HG03460 (cell line): ENCODE measurements around the gene FAM237A.

ENCODE experiments used
- ATAC-seq: cut with Tn5 transposase; IDR thresholded peaks from one replicate; pipeline ENCODE4 v1.9.1; 2021; ENCODE audit not compliant: unreplicated experiment

Gene FAM237A

DNA sequence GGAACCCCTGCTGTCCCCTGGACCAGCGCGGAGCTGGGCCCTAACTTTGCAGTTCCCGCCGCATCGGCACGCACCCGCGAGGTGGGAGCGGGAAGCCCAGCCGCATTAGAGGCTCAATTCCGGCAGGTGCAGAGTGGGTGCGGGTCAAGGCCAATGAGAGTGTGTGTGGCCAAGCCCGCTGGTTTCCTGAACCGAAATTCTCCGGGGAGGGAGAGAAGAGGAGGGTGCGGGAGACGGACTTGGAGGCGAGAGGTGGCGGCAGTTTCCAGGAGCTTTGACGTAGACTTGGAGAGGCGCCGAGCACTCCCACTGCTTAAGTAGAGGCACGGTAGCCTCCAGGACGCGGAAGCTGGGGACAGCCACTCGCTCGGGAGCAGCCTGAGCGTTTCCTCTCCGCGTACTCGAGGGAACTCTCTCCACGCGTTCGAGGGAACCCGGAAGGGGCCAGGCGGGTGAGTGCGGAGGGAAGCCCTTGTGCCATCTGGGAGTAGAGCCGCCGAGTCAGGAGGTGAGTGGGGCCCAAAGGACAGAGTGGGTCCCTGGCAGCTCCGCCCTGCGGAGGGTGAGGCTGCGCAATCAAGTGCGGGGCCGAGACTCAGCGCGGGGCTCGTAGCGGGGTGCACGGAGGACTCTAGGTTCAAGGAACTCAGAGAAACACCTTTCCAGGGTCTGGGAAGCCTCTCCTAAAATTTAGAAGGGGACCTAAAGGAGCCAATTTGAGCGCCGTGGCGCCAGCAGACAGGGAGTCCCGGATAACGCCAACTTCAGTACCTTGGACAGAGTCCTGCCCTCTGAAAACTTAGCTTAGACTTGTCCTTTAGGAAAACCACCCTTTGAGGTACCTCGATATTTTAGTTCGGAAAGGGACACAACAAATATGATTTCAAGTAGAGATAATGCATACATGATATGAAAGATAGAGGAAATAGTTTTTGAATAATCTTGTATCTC lies at the start of gene FAM237A:
TSS of gene FAM237A (plus strand) at position 413 of the 951 bp plus-strand sequence. CDS start 1,750 bp downstream, outside the sequence.
- ATAC-seq, result no peak

DNA sequence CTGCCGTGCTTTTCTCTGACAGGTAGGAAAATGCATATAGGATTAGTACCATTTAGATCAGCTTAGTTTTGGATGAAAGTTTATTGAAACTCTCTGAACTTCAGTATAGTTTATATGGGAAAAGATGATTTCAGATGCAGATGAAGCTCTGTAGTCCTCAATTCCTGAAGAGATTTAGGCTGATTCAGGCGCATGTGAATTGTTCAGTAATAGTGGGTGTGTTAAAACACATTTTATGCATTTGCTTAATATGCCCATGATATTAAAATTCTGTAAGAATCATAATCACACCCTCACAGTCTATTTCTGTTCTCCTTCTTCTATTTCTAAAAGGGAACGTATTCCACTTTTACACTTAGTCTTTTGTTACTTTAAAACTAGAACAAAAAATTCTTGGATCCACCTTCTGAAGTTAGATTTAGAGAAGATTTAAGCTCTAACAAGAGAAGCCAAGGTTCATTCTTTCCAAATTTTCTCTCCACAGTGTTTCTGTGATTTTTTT lies 44.5 kb upstream of the FAM237A start:
- no peak for ATAC-seq

DNA sequence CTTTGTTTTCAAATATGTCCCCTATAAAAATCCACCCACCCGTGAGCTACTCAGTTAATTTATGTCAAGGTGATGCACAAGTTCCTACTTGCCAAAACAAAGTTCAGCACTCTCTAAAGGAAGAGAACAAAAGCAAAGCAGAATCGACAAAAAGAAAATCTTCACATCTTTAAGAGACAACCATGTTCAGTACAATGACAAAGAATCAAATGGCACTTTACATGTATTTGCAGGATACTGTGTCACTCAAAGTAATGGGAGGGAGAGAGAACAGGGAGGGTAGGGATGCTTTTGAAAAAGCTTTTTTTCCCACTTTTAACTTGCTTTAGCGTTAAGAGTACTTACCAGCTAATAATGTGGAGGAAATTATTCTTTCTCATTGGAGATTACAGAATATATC lies 39.0 kb upstream of the FAM237A start:
- no peak for ATAC-seq

DNA sequence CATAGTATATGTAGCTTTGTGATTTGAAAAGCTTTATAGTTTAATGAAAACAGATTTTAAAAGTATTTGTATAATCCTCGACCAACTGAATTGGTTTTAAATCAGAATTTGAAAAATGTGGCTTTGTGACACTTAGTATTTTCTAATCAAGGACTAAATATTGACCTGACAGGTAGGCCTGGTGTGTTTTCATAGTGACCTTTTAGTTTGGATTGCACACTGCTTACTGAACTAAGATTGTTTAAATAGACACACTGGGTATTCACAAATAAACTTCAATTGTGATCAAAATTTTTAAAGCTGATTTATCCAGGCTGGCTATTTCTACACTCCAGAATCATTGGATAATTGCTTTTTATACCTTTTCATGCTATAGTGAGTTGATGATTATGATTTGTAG lies 31.8 kb upstream of the FAM237A start:
- no peak for ATAC-seq

DNA sequence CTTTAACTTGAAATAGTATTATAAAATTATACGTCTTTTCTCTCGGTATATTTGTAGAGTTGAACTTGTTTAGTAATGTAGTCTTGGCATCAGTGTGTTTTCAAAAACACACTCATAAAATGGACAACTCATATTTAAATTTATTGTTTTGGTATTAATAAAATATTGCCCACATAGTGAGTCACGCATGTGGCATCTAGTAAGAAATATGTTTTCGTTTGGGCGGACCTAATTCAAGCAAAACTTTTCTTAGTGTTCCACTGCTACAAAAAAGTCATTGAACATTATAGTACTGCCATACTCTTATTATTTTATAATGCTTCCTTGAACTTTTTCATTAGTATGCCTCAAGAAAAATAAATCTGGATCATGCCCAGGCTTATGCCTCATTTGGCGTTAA lies 31.1 kb upstream of the FAM237A start:
- ATAC-seq, result no peak

DNA sequence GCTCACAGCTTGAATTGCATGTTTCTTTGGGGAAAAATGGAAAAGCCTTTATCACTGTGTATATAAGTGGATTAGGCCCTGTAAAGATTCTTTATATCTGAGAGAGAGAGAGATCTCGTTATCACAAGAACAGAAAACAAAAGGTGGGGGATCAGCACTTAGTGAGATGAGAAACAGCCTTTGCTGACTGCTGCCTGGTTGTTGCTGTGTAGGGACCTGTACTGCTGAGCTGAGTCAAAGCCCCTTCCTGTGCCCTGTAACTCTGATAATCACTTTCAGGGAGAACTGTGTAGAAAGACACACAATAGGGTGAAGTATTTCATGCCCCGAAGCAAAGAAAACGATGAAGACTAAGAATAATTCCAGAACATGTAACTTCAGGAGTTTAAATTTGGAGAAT lies 30.6 kb upstream of the FAM237A start:
- ATAC-seq, result no peak

DNA sequence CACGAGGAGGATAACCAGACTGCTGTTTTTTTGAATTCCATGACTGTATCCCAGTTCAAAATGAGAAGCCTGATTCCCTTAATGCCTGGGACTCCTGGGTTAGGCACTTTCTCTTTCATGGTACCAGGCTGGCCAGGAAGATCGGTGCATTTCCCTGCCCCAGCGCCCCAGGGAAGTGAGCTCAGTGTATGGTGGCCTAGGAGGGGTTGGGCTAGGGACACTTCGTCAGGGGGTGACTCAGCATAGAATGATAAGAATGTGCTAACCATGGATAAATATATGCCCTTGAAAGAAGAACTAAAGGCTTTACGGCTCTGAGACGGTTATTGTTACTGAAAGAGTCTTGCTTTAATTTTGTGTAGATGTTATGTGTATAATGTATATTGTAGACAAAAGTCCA lies 27.5 kb upstream of the FAM237A start:
- no peak for ATAC-seq

DNA sequence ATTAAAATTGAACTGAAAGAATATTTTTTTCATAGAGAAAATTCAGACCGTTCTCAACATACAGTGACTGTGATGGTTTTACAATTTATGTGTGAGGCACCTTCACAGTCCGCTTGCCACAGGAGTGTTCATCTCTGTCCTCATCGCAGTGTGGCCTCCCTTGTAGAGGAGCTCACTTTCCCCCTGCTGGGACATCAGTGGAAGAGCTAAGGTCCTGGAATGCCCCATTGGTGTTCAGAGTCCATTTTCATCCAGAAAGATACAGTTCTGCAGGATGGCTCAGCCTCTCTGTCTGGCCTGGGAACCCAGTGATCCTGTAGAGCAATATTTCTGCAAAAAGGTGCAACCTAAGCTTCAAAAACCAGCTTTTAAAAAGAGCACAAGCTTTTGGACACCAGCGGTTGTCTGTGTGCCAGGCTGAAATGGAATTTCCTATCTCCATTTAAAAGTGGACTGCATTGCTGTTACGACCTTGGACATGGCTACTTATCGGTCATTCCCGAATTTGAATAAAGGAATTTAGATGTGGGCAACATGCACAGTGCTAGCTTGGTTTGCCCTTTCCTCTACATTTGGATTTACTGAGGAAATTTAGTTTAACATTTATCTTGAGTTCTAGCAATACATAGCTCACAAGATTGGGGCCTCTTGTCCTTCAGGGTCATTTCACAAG lies 26.7 kb upstream of the FAM237A start:
- ATAC-seq, result no peak

DNA sequence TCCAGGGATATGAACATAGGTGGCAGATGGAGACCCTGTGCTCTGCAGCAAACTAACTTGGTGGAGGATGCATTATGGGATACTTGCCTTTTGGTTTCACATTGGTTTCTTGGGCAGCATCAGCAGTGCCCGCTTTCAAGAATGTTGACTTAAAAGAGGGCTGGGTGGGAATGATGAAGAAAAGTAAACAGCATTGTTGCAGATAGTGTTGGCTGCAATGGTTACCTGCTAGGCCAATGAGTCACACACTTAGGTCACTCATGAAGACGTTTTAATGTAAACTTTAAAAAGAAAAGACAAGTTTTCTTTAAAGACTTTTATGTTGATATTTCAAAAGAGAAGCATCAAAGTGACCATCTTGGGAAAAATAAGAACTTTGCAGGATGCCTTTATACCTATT lies 26.1 kb upstream of the FAM237A start:
- no peak for ATAC-seq

DNA sequence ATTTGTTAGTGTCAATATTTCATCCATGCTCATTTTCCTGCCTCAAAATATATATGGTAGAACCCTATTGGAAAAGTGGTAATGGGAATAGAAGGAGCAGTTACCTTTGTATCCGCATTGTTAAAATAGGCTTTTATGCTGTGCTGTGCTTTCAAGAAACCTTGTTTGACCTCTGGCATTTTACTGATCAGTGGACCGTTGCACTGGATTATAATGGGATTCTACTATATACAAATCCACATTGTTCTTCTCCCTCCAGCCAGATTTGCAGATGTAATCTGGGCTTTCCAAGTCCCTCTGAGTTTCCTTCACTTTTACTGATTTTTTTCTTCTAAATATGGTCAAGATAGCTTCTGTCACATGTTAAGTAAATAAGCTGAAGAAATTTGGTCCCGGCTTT lies 23.3 kb upstream of the FAM237A start:
- no peak for ATAC-seq

DNA sequence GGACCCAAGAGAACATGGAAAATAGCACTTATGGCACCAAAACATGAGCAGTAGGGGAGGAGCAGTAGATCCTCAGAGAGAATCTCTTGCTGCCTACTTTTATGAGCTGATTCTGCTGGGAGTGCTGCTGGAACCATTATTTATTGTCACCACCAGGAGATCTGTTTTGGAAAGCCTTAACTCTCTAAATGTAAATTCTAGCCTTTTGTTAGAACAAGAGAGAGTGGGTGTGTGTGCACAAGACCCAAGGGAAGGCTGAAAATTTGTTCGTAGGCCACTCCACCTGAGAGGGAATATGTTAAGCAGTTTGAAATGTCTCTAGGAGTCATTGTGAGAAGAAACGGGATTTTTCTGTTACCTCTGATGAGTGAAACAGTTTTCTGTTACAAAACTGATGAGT lies 16.2 kb upstream of the FAM237A start:
- ATAC-seq, result no peak

DNA sequence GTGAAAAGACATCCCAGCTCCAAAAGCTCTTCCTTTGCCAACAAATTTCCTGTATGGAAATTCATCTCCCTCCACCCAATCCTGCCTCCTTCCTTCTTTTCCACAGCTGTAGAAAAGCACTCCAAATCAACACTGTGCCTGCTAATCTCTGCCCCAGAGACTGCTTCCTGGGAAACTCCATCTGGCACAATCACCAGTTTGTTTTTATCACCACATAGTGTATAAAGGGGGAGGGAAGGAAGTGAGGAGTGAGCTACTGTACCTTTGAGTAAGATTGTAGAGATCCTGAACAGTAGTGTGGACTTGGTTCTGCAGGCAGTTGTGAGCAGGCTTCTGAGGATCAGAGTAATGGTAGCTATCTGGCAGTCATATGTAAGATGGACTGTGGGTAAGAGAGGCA lies 14.7 kb upstream of the FAM237A start:
- no peak for ATAC-seq

DNA sequence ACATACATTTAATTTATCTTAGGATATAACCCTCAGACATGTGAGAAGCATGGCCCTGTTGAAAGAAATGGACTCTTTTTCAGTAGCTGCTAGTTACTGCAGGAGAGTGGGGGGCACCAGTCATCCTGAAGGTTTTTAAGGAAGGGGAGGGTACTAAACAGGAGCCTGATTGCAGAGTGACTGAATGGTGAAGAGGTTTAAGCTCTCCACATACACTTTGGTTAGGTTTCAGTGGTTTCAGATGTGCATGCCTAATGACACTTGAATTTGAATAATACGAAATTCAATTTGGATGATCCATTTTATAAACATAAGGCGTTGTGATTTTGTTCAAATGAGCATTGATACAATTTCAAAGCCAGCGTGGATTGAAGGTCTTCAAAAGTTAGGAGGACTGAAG lies 10.9 kb upstream of the FAM237A start:
- ATAC-seq, result no peak

DNA sequence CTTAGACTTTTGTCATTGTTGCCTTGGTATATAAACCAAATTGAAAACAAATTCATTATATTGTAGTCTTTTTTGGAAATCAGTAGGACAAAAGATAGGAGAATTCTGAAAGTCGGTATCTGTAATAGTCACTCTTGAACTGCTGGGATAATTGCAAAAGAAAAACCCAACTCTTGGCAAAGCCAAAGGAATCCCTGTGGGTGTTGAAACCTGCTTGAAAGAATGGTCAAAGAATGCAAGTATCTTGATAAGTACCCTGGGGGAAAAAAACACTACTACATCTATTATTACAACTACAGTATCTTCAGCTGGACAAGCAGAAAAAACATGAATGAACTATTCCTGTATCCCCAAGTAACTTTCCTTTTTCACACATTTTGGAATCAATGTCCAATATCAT lies 7.3 kb upstream of the FAM237A start:
- ATAC-seq, result no peak

DNA sequence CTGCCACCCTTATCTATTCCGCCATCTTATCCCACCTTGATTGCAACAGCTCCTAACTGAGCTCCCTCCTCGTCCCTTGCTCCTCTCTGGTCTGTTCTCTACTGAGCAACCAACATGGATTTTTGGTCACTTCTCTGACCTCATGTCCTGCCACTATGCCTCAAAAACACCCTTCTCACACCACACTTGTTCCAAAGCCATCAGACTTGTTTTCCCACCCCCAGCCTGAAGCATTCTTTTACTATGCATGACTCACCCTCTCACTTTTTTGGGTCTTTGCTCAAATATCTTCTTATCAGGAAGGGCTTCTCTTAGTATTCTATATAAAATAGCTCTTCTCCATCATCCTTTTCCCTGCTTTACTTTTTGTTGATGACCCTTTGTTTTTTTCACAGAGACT lies 2.7 kb upstream of the FAM237A start:
- ATAC-seq, result no peak

DNA sequence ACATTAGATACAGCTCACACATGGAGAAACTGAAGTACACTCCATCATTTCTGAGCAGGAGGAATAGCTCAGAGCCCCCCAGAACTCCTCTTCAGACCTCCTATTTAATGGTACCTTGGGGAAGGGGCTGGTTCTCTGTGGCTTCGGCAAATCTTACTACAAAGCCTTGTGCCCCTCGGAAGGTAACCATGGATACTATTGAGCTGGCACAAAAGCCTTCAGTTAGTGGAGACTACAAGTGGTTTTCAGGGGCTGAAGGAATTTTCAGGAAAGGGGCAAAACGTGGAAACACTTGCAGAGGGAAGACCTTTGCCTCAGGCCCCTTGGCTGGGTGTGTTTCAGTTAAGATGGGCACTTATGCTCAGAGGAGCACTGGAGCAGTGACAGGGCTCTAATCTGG lies 1.1 kb upstream of the FAM237A start:
- no peak for ATAC-seq

DNA sequence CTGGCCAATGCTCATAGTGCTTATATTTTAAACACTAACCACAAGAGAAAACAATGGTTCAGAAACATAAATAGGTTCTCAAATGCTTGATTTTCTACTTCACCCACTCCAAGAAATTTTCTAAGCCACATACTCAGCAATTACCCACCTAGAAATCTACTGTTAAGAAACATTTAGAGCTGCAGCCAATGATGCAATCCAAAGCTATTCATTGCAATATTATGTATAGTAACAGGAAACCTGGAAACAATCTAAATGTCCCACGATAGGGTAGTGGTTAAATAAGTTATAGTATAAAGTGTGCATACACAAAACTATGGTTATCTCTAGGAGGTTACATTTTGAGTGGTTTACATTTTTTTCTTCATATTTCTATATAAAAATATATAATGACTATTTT lies 5.7 kb downstream of the FAM237A start:
- no peak for ATAC-seq

DNA sequence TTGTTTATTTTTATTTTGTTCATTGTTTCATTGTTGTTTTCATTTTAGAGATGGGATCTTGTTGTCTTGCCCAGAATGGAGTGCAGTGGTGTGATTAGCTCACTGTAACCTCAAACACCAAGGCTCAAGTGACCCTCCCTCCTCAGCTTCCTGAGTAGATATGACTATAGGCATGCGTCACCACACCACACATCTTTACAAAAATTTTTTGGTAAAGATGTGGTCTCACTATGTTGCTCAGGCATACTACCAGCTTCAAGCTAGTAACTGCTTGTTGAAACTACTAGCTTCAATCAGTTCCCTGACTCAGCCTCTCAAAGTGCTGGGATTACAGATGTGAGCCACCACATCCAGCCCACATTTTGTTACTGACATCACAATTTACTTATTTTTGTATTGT lies 14.8 kb downstream of the FAM237A start:
- no peak for ATAC-seq

DNA sequence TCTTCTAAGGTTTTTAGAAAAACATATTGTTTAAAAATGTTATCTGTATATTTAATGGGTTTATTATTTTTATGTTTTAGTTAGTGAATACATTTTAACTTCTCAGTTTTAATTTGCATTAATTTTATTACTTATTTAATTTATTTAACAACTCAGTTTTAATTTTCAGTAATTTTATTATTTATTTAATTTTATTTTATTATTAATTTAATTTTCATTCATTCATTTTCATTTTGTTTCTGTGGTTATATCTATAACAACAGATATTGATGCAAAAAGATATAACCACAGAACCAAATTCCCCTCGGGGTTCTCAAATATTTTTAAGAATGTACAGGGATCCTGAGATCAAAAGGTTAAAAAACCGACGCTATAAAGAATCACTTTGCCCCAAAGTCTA lies 23.0 kb downstream of the FAM237A start:
- no peak for ATAC-seq

DNA sequence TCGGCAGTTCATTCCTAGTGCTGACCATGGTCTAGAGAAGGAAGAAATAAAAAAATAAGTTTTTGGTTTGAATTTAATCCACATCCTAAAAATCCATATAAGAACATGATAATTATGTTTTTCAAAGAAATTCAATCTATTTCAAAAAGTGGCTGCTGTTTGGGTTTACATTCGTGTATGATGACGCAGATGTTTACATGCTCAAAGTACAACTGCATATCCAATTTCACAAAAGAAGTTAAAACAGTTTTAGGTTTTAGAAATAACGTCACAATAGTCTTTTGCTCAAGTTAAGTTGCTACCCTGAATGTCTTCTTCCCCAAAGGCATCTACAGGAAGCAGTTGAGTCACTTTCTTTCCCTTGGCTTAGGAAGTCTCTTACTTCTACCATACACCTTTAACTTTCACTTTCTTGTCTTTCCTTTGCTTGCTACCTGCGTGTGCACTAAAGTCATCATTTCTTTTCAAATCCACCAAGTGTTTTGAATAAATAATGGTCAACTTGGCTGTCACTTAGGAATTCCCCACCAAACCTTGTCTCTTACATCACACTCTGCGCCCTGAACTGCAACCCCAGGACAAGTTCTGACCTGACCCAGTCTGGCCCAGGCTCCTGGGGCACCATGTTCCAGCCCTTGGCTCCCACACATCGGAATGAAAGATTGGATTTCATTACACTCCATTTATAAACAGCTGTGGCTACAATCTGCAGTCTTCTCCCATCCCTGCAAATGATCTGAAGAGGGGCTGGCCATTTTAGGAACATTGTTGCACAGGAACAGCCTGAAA lies 28.4 kb downstream of the FAM237A start:
- no peak for ATAC-seq

DNA sequence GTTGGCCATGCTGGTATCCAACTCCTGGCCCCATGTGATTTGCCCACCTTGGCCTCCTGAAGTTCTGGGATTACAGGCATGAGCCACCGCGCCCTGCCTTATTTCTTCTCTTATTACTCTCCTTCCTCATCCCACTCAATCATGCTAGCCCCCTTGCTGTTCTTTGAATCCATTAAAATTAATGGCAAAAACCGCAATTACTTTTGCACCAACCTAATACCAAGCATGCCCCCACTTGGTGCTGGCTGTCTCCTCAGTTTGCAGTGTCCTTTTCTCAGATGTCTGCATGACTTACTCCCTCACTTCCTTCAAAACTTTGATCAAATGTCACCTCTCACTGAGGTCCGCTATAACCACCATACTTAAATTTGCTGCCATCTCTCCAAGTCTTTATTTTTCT lies 41.3 kb downstream of the FAM237A start:
- ATAC-seq, result no peak
